PC-9 (cell line): ENCODE data around the gene PTER.

Experiments used
- EZH2 ChIP-seq: fragments of 200-600 bp; sonication (generic); IDR thresholded peaks from 2 replicates; pipeline ENCODE4 v1.8.0; 2017; ENCODE audit warnings: antibody characterized with exemption, low read depth
- TF ChIP-seq, protein P1 (sequence below): fragments of 200-600 bp; sonication (generic); conservative IDR thresholded peaks from 2 replicates; pipeline ENCODE4 v1.6.1; 2017; ENCODE audit warnings: mixed run types, antibody characterized with exemption, mild to moderate bottlenecking, moderate library complexity

- TF ChIP-seq, protein P1, sequence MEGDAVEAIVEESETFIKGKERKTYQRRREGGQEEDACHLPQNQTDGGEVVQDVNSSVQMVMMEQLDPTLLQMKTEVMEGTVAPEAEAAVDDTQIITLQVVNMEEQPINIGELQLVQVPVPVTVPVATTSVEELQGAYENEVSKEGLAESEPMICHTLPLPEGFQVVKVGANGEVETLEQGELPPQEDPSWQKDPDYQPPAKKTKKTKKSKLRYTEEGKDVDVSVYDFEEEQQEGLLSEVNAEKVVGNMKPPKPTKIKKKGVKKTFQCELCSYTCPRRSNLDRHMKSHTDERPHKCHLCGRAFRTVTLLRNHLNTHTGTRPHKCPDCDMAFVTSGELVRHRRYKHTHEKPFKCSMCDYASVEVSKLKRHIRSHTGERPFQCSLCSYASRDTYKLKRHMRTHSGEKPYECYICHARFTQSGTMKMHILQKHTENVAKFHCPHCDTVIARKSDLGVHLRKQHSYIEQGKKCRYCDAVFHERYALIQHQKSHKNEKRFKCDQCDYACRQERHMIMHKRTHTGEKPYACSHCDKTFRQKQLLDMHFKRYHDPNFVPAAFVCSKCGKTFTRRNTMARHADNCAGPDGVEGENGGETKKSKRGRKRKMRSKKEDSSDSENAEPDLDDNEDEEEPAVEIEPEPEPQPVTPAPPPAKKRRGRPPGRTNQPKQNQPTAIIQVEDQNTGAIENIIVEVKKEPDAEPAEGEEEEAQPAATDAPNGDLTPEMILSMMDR: no peak
- no peak for TF ChIP-seq EZH2
Measured at GRCh38 chr10:16408379-16408778, 28.4 kb upstream of the PTER start.
